Measurements from ENCODE around the gene MAPK8IP2. TPM values are rescaled to one million over a fixed set of nuclear protein-coding genes. Genes with fewer than 3 reads are reported as not detected.

Gene MAPK8IP2
- polyA plus RNA-seq, 2 of the 4 experiments (the other 2 are of a cell fraction), result 0.76 to 3.0 TPM

DNA sequence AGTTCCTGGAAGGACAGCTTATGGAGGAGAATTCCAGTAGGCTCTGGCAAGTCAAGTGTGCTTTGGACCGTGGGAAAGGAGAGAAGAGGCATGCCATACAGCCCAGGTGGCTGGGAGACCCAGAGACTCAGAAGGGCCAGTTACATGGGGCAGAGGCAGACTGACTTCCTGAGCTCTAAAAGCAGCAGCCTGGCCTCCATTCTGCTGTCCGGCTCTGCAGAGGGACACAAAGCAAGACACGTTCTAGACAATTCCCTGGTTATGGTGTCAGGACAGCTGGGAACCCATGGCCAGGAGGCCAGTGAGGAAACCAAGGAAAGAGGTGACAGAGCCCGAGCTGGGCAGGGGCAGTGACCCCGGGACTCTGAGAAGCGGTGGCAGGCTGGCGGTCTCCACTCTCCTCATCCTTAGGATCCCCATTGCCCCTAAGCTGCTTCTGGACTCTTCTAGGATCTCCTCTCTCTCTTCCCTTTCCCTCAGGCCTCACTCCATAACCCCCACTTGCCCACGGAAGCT is 25.1 kb upstream of the MAPK8IP2 start:
- FAIRE-seq (no peak), ATAC-seq (no peak), DNase-seq (ENCODE audit: low read depth in 1 of 2, low spot score in 1 of 2) (no peak)
- no peak overlapping the region for H3K4me3 ChIP-seq
- H3K4me1 ChIP-seq, result no peaks in the 10 kb centered on the region
- WGBS (ENCODE audit: missing lambda C conversion rate), result 79% methylated on average over 8 of the region's 8 CpGs
- H3K9me3 ChIP-seq, result no peaks in the 10 kb centered on the region
- ChIA-PET POLR2A (no interaction called here), CTCF (interaction anchor here (0.5 to 6.7 kb wide), 6 partner anchors 11 to 50 kb away, joined by 3 to 53 read pairs (median 4); partner anchors contain the start of genes SCO2 and SYCE3)
- H3K27ac ChIP-seq, result no peak overlapping the region
- no peak overlapping the region for H3K4me2 ChIP-seq
- TF ChIP-seq, protein P1, sequence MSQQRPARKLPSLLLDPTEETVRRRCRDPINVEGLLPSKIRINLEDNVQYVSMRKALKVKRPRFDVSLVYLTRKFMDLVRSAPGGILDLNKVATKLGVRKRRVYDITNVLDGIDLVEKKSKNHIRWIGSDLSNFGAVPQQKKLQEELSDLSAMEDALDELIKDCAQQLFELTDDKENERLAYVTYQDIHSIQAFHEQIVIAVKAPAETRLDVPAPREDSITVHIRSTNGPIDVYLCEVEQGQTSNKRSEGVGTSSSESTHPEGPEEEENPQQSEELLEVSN (IDR thresholded peaks at IDR 0.05; ENCODE audit: borderline replicate concordance, low read depth), result no peak
- TF ChIP-seq ZSCAN20 (CRISPR knock-in tag; IDR thresholded peaks at IDR 0.05) (no peak), PHF8 (IDR thresholded peaks at IDR 0.05; ENCODE audit: borderline replicate concordance, low read depth) (no peak), POLR2A (IDR thresholded peaks at IDR 0.05; ENCODE audit: low read length) (no peak), HOXB5 (CRISPR knock-in tag; IDR thresholded peaks at IDR 0.05) (no peak), MAFK (IDR thresholded peaks at IDR 0.05; ENCODE audit: partially characterized antibody) (no peak), ZNF302 (CRISPR knock-in tag; IDR thresholded peaks at IDR 0.05) (no peak), MAX (IDR thresholded peaks at IDR 0.05) (no peak), NR3C1 (IDR thresholded peaks at IDR 0.05) (no peak)

- Histone ChIP-seq H3K4me3 (no peak overlapping the region), H3K9me3 (no peaks in the 10 kb centered on the region), H3K4me1 (peaks cover under 1% of the 10 kb centered on the region; the same call in 1 of the 3 replicates), H3K4me2 (no peak overlapping the region), H3K27ac (no peak overlapping the region)
- TF ChIP-seq RAD21 (conservative IDR thresholded peaks at IDR 0.05 in 1 of 2, IDR thresholded peaks at IDR 0.05 in 1 of 2) (peak; percentile 28 to 69; a peak in 3 of 5 replicates), HDAC2 (IDR thresholded peaks at IDR 0.05) (no peak)
- no peak for FAIRE-seq
- ATAC-seq, result peak; percentile 63 to 81; a peak in 5 of 6 replicates
- ChIA-PET CTCF (interaction anchor here (1.2 to 6.7 kb wide), 4 partner anchors 12 to 50 kb away, joined by 3 to 53 read pairs (median 4); partner anchors contain the start of genes SCO2 and SYCE3), POLR2A (no interaction called here)
- WGBS (ENCODE audit: missing lambda C conversion rate), result 74% methylated on average over 3 of the region's 5 CpGs
- DNase-seq (ENCODE audit: low read depth in 1 of 2, low spot score in 1 of 2), result peak; percentile 20 to 69
These were observed 24.5 kb upstream of the MAPK8IP2 start for GRCh38 chr22:50576070-50576469.

DNA sequence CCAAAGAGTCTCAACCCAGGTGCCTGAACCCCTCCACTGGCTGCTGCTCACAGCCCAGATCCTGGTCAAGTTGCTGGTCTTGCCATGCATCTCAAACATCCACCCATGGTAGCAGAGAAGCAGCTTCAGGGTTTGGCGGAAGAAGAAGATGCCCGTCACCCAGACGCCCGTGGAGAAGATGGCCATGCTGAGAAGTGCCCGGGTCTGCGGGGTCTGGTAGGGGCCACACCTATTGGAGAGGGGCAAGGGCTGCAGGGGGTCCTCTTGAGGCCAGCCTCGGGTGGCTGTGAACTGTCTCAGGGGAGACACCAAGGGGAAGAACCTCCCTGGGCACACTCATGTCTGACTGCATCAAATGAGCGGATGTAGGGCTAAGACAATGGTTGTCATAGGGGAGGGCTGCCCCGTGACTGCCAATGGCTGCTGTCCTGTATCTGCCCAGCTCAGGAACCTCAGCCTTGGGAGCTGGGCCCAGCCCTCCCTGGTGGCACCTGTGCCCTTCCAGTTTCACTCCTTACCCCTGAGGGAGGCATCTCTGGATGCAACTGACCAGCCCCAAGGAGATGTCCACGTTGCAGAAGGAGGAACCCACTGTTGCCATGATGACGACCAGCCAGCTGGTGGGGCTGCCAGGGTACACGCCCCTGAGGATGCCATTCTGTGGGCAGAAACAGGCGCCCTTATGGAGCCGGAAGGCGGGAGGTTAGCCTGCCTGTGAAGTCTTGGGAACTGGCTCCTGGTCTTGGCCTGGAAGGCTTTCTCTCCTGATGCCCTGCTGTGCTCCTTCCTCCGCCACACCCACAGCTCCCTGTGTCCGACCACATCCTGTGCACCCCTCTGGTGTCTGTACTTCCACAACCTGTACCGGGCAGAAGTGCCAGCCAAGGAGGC is 23.5 kb upstream of the MAPK8IP2 start:
- TF ChIP-seq PBX3 (IDR thresholded peaks at IDR 0.05) (no peak), USF2 (IDR thresholded peaks at IDR 0.05) (no peak), NFE2L2 (conservative IDR thresholded peaks at IDR 0.05; ENCODE audit: low read length) (no peak), HEYL (CRISPR knock-in tag; IDR thresholded peaks at IDR 0.05) (no peak), HOXB5 (CRISPR knock-in tag; IDR thresholded peaks at IDR 0.05) (no peak), GATA3 (IDR thresholded peaks at IDR 0.05; ENCODE audit: borderline replicate concordance) (no peak), CHD4 (IDR thresholded peaks at IDR 0.05; ENCODE audit: borderline replicate concordance) (no peak), CBX8 (IDR thresholded peaks at IDR 0.05) (no peak), ESRRA (IDR thresholded peaks at IDR 0.05; ENCODE audit: borderline replicate concordance, low read length) (no peak), RARB (CRISPR knock-in tag; IDR thresholded peaks at IDR 0.05) (no peak), RAD21 (conservative IDR thresholded peaks at IDR 0.05 in 1 of 2, IDR thresholded peaks at IDR 0.05 in 1 of 2) (no peak), SMC3 (IDR thresholded peaks at IDR 0.05) (no peak)
- TF ChIP-seq, protein P2, sequence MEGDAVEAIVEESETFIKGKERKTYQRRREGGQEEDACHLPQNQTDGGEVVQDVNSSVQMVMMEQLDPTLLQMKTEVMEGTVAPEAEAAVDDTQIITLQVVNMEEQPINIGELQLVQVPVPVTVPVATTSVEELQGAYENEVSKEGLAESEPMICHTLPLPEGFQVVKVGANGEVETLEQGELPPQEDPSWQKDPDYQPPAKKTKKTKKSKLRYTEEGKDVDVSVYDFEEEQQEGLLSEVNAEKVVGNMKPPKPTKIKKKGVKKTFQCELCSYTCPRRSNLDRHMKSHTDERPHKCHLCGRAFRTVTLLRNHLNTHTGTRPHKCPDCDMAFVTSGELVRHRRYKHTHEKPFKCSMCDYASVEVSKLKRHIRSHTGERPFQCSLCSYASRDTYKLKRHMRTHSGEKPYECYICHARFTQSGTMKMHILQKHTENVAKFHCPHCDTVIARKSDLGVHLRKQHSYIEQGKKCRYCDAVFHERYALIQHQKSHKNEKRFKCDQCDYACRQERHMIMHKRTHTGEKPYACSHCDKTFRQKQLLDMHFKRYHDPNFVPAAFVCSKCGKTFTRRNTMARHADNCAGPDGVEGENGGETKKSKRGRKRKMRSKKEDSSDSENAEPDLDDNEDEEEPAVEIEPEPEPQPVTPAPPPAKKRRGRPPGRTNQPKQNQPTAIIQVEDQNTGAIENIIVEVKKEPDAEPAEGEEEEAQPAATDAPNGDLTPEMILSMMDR (IDR thresholded peaks at IDR 0.05), result no peak
- TF ChIP-seq, protein P1 (IDR thresholded peaks at IDR 0.05; ENCODE audit: borderline replicate concordance, low read depth), result no peak
- peaks cover 7% of the 10 kb centered on the region; the same call in 1 of the 3 replicates for H3K4me1 ChIP-seq
- ChIA-PET POLR2A (no interaction called here), CTCF (interaction anchor here (0.7 to 6.7 kb wide), 4 partner anchors 12 to 178 kb away, joined by 3 to 53 read pairs (median 4); partner anchors contain the start of gene SYCE3)
- H3K27ac ChIP-seq, result no peak overlapping the region
- no peaks in the 10 kb centered on the region for H3K9me3 ChIP-seq
- ATAC-seq (0 out of 6 replicates have a peak, but pooled peaks of 1 of the 2 experiments have one; percentile 8), FAIRE-seq (no peak), DNase-seq (ENCODE audit: low read depth in 1 of 2, low spot score in 1 of 2) (no peak)
- no peak overlapping the region for H3K4me2 ChIP-seq
- H3K4me3 ChIP-seq, result no peak overlapping the region
- 88% methylated on average over 13 of the region's 18 CpGs for WGBS (ENCODE audit: missing lambda C conversion rate)
